CD4-positive, alpha-beta T cell treated with Interleukin-2 at 100 ng/mL for 4 hours (primary cell): ENCODE data around the gene RAB7B.

Experiments used
- DNase-seq: peaks from one replicate; pipeline ENCODE4 v3.0.0-alpha.2; 2020; ENCODE audit warnings: low spot score

Gene RAB7B

GRCh38 chr1:205973377-205974232 lies 29.6 kb downstream of the RAB7B start:
- no peak for DNase-seq

DNA sequence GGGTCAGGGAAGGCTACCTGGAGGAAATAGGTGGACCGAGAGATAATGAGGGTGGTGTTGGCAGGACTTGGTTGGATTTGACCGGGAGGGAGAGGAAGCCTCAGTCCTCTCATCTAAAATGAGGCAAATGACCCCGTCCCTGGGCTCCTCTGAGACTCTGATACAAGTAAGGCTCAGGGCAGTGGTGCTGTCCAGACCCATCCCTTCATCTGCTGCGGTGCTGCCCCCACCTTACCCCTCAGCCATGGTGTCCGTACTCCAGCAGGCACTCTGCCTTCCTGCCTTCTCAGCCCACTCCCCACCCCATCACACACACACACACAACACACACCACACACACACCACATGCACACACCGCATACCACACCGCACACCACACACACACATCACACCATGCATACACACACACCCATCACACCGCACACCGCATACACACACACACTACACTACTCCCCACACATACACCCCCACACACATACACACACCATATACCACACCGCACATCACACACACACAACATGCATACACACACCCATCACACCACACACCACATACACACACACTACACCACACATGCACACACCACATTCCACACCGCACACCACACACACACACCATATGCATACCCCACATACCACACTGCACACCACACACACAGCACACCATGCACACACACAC lies 30.6 kb downstream of the RAB7B start:
- DNase-seq = no peak

GRCh38 chr1:205972081-205972480 lies 31.1 kb downstream of the RAB7B start:
- no peak for DNase-seq

DNA sequence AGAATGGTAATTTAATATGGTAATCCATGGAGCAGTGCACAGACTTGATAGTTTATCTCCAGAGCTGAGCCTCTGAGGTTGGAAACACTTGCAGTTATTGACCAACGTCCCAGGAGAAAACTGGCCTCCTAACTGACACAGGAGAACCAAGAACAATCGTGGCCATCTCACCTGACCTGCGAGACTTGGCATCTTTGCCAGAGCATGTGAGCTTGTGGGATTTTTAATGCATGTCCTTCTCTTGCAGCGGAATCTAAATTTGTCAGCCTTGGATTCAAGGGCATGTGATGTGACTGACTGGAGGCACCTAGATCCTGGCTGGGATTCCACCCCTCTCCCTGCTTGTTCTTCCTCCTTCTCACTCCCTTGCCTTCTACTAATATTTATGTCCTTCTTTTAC lies 32.1 kb downstream of the RAB7B start:
- DNase-seq = no peak

DNA sequence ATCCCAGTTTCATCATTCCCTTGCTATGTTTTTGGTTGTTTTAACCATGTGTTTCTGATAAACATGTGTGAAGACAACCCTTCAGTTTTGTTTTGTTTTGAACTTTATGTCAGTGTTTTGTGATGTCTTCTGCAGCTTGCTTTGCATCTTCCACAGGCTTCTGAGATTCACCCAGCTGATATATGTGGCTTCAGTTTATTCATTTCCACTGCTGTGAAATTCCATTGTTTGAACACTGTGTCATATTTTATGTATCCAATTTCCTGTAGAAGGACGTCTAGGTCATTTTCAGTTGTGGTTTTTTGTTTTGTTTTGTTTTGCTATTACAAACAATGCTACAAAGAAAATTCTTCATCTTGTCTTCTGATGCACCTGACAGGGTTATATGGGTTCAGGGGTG lies 32.7 kb downstream of the RAB7B start:
- no peak for DNase-seq

DNA sequence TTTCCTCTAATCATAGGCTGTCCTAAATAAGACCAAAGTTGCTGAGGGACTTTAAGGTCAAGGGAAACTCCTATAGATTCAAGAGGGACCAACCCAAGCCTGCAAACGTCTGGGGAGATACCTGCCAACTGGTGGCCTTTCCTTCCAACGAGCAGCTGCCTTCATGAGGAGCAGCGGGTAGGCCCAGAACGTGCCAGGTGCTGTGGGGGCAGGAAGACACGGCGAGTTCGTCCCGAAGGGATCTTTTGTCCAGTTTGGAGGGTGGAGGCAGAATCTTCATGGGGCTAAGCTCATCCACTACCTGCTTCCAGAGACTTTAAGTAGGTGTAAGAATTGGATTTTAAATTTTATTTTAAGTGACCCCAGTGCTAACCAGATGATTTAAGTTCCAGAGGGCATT lies 34.0 kb downstream of the RAB7B start:
- DNase-seq = no peak

DNA sequence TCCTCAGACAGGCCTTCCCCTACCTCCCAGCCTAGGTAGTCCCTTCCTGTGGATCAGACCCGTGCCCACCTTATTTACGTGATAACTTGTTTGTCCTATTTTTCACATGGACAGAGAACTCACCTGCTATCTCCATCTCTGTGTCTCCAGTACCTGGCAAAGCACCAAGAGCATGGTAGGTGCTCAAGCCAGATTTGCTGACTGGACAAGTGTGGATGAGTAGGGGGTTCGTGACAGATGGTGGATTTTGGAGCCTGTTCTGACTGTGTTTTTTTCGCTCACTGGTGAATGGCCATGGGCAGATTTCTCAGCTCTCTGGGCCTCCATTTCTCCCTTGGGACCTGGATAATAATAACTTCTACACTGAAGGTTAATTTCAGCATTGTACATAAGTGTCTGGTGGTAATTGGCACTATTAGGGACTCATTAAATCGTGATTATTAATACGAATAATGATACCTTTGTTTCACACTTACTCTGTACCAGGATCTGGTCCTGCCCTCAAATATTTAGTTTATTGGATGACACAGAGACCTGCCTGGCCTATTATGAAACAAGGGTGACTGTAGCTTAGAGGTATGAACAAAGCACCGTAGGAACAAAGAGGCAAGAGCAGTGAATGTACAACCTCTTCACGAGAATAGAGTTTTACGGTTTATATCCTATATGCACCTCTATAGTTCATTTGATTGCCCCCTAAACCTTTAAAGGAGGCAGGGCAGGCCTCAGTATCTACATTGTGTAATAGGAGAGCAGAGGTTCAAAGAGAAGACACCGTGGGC lies 35.5 kb downstream of the RAB7B start:
- no peak for DNase-seq

DNA sequence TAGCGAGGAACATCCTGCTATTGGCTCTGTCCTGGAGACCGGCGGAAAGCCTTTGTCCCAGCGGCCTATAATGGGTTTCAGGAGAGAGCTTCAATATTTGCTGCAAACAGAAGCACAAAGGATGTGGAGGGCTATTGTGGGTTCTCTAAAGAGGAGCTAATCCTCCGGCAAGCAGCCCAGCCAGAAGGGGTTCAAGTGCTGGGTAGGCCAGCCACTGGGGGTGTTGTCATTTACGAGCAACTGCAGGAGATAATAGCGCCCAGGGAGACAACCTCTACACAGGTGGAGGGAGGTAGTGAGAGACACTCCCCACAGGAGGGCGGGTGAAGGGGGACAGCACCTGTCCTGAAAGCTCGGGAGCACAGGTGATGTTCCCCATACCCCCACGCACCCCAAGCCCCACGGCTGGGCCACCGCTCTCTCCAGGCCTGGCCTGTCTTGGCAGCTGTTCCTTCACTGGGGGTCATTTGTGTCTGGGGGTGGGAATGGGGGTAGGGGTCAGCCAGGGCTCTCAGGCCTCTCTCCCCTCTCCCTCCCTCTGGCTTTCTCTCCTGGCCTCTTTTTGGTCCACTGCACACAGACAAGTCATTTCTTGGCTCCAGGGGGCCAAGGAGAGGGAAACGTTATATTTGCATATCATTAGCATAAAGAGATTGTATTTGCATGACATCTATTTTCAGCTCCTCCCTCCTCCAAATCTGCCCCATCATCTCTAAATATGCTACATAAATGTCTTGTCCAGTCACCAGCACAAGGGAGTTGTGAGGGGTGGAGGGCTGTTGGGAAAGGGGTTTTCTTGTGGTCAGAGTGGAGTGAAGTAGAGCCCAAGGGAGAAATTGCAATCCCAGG lies 37.9 kb downstream of the RAB7B start:
- no peak for DNase-seq

GRCh38 chr1:205963352-205964155 lies 39.6 kb downstream of the RAB7B start:
- no peak for DNase-seq

DNA sequence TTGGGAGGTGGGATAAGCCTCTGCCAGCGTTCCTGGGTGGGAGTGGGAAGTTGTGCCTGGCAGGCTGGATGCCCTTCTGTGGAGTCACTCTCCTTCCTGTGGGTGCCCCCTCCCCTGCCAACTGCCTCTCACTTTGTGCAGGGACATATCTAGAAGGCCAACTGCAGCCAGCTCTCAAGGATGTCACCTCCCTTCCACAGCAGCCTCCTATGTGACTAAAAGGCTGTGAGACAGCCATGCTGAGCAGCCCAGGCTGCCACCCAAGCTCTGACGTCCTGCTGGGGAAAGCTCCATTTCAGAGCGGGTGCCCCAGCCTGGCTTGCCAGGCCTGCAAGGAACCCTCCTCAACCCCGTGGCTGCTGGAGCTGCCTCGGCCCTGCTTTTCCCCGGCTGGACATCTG lies 40.4 kb downstream of the RAB7B start:
- DNase-seq = no peak

GRCh38 chr1:205961991-205962820 lies 41.0 kb downstream of the RAB7B start:
- DNase-seq = no peak

DNA sequence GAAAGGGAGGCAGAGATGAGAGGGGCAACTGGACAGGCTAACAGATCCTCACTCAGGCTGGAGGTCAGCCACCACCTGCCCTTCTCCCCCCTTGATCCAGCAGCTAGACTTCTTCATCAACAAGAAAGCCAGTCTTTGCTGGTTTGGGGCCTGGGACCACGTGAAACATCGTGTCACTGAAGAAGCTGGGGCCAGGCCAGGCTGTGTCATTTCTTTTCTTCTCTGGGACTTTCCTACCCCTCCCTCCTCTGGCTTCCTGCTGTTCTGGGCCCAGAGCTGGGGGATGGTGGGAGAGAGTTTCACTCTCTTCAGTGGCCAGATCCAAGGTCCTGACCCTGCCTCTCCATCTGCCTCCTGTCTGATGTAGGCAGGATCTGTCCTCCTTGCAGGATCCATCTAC lies 41.8 kb downstream of the RAB7B start:
- DNase-seq = no peak

DNA sequence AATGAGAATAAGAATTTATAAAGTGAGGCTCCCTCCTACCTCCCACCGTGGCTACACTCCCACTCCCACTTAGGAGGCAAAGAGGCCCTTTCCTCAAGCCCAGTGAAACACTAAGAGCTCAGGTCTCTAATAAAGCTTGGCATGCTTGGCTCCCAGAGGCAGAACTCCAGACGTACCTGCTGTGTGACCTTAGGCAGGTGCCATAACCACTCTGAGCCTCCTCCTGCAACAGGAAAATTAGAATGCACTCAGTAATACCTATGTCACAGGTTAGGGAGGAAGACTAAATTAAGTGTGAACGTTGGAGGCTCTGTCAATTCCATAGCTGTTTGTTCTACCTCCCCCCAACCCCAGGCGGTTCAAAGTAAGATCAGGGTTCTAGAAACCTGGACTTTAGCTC lies 43.4 kb downstream of the RAB7B start:
- DNase-seq = no peak

GRCh38 chr1:205955499-205955898 lies 47.7 kb downstream of the RAB7B start:
- DNase-seq = no peak

GRCh38 chr1:205954819-205955404 lies 48.3 kb downstream of the RAB7B start:
- no peak for DNase-seq

GRCh38 chr1:205951746-205952145 lies 51.4 kb downstream of the RAB7B start:
- no peak for DNase-seq

- DNase-seq = no peak
Measured at GRCh38 chr1:205950826-205951549, 52.2 kb downstream of the RAB7B start.

- DNase-seq = no peak
Measured at GRCh38 chr1:205950280-205950679, 52.9 kb downstream of the RAB7B start.

DNA sequence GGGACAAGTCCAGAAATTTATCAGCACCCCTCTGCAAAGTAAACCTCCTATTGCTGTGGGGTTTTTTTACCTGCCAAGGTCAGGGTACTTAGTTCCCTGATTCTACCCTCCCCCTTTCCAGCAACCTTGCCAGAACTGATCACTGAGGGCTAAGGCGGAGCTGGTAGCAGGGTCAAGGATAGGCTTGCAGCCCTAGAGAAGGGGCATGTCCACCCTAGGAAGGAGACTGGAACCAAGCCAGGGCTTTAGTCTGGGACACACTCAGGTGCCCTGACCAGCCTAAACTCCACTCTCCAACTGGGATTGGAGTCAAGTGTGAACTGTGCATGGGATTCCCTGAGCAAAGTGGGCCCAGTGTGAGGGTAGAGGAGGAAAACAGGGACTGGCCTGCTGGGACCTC lies 53.4 kb downstream of the RAB7B start:
- DNase-seq = no peak
